H1 (cell line): ENCODE data around the gene ITLN1. TPM values are rescaled to one million over a fixed set of nuclear protein-coding genes. Genes with fewer than 3 reads are reported as not detected.

Source experiments
- CTCF ChIA-PET: fragments of 300-600 bp; sonication (Branson Sonifier 250); formaldehyde crosslinking; loops from one replicate; lab custom pipeline; 2021; ENCODE audit not compliant: partially characterized antibody; lab: Charles Lee
- POLR2A ChIA-PET: fragments of 300-600 bp; sonication (Branson Sonifier 250); formaldehyde crosslinking; loops from one replicate; lab custom pipeline; 2021; ENCODE audit warnings: inconsistent platforms; ENCODE audit not compliant: partially characterized antibody; lab: Charles Lee
- DNase-seq, 2 experiments: peaks; one replicate each; pipeline versions ENCODE4 v3.0.0 to v3.0.0-alpha.2; 2010 to 2022; ENCODE audit warnings: low spot score in 2 of 2, low read depth in 1 of 2, mixed read lengths in 1 of 2
- FAIRE-seq: peaks from 2 replicates; lab custom pipeline; 2011; peaks lifted over from hg19 to GRCh38; lab: Jason Lieb, UNC
- H2AFZ ChIP-seq: 2 replicates; pipeline ENCODE4 v1.8.1; 2012; ENCODE audit warnings: low read length, inconsistent platforms
- H2AK5ac ChIP-seq: 2 replicates; pipeline ENCODE4 v1.6.1; 2013; ENCODE audit warnings: low read depth, low read length
- H2BK120ac ChIP-seq: replicated peaks from 2 replicates; pipeline ENCODE3; 2013; ENCODE audit warnings: low read depth, low read length, inconsistent platforms
- H2BK12ac ChIP-seq: 2 replicates; pipeline ENCODE4 v1.6.1; 2013; ENCODE audit warnings: low read depth, low read length
- H2BK15ac ChIP-seq: 2 replicates; pipeline ENCODE4 v1.6.1; 2013; ENCODE audit warnings: low read length
- H2BK20ac ChIP-seq: 2 replicates; pipeline ENCODE4 v1.6.1; 2013; ENCODE audit warnings: low read length
- H2BK5ac ChIP-seq: 2 replicates; pipeline ENCODE4 v1.6.1; 2013; ENCODE audit warnings: low read depth, low read length
- H3K14ac ChIP-seq: 2 replicates; pipeline ENCODE4 v1.6.1; 2013; ENCODE audit warnings: inconsistent platforms; ENCODE audit not compliant: insufficient read length
- H3K18ac ChIP-seq: 2 replicates; pipeline ENCODE4 v1.6.1; 2013; ENCODE audit warnings: low read length; ENCODE audit errors: extremely low read depth
- H3K23ac ChIP-seq: 2 replicates; pipeline ENCODE4 v1.6.1; 2013; ENCODE audit warnings: inconsistent platforms; ENCODE audit not compliant: insufficient read length
- H3K23me2 ChIP-seq: 2 replicates; pipeline ENCODE4 v1.6.1; 2013; ENCODE audit warnings: low read depth, low read length
- H3K27ac ChIP-seq: 2 replicates; pipeline ENCODE4 v1.6.1; 2011; ENCODE audit warnings: low read depth, low read length, inconsistent platforms
- H3K27me3 ChIP-seq, 4 experiments: replicated peaks in 1 of 4; 1 replicate in 1 of 4; 2 replicates in 3 of 4; pipeline versions ENCODE4 v1.6.1 to v1.8.1; 2011 to 2013; ENCODE audit warnings: low read length in 3 of 4, mild to moderate bottlenecking in 3 of 4, inconsistent platforms in 2 of 4, mixed read lengths in 2 of 4, moderate library complexity in 1 of 4; ENCODE audit not compliant: control insufficient read depth in 3 of 4, insufficient read depth in 3 of 4; ENCODE audit errors: extremely low read depth in 1 of 4
- H3K36me3 ChIP-seq, 4 experiments: 2 replicates each; pipeline versions ENCODE4 v1.6.1 to v1.8.1; 2011 to 2013; ENCODE audit warnings: mild to moderate bottlenecking in 4 of 4, low read length in 3 of 4, moderate library complexity in 2 of 4, control low read depth in 1 of 4, inconsistent platforms in 1 of 4; ENCODE audit not compliant: insufficient read depth in 4 of 4, control insufficient read depth in 2 of 4
- H3K4ac ChIP-seq: replicated peaks from 2 replicates; pipeline ENCODE3; 2013; ENCODE audit warnings: low read length, low read depth, mixed read lengths, inconsistent platforms; ENCODE audit not compliant: insufficient read length
- H3K4me1 ChIP-seq, 4 experiments: replicated peaks in 1 of 4; 1 replicate in 1 of 4; 2 replicates in 3 of 4; pipeline versions ENCODE4 v1.6.1 to v1.8.1; 2011 to 2013; ENCODE audit warnings: low read length in 3 of 4, inconsistent platforms in 2 of 4, mixed read lengths in 1 of 4; ENCODE audit not compliant: insufficient read depth in 4 of 4, control insufficient read depth in 3 of 4
- H3K4me2 ChIP-seq, 2 experiments: 2 replicates each; pipeline versions ENCODE4 v1.6.1 to v1.8.1; 2011 to 2013; ENCODE audit warnings: low read depth in 2 of 2, low read length in 2 of 2, control low read depth in 1 of 2, inconsistent platforms in 1 of 2, mild to moderate bottlenecking in 1 of 2; ENCODE audit not compliant: insufficient read depth in 1 of 2
- H3K4me3 ChIP-seq, 4 experiments: fragments of 200-600, 300-600 bp in 1 of 4; sonication (generic), shearing (Covaris generic), sonication (Bioruptor Twin) in 1 of 4; 2 replicates each; pipeline versions ENCODE4 v1.5.1 to v1.8.1; 2011 to 2016; ENCODE audit warnings: low read length in 4 of 4, low read depth in 3 of 4, control low read depth in 2 of 4, inconsistent platforms in 2 of 4, mild to moderate bottlenecking in 2 of 4, mixed read lengths in 1 of 4, moderate library complexity in 1 of 4; ENCODE audit not compliant: insufficient read depth in 2 of 4; ENCODE audit errors: extremely low read depth in 1 of 4
- H3K56ac ChIP-seq: replicated peaks from 2 replicates; pipeline ENCODE3; 2013; ENCODE audit warnings: low read depth, mild to moderate bottlenecking, mixed read lengths, low read length, inconsistent platforms; ENCODE audit not compliant: insufficient read length
- H3K79me1 ChIP-seq: 2 replicates; pipeline ENCODE4 v1.6.1; 2013; ENCODE audit warnings: low read depth, low read length, control low read depth
- H3K79me2 ChIP-seq, 2 experiments: 2 replicates each; pipeline versions ENCODE4 v1.6.1 to v1.8.1; 2012 to 2013; ENCODE audit warnings: low read length in 2 of 2, mild to moderate bottlenecking in 2 of 2, inconsistent platforms in 1 of 2; ENCODE audit not compliant: insufficient read depth in 2 of 2, control insufficient read depth in 1 of 2
- H3K9ac ChIP-seq, 4 experiments: replicated peaks in 1 of 4; 1 replicate in 1 of 4; 2 replicates in 3 of 4; pipeline versions ENCODE4 v1.6.1 to v1.8.1; 2011 to 2013; ENCODE audit warnings: low read depth in 3 of 4, low read length in 3 of 4, control low read depth in 2 of 4, mild to moderate bottlenecking in 2 of 4, moderate library complexity in 2 of 4, inconsistent platforms in 1 of 4; ENCODE audit errors: extremely low read depth in 1 of 4
- H3K9me3 ChIP-seq, 2 experiments: 2 replicates each; pipeline versions ENCODE4 v1.6.1 to v1.8.1; 2012 to 2013; ENCODE audit warnings: mild to moderate bottlenecking in 2 of 2, moderate library complexity in 2 of 2, control low read depth in 1 of 2, inconsistent platforms in 1 of 2, low read depth in 1 of 2, low read length in 1 of 2, mixed read lengths in 1 of 2; ENCODE audit not compliant: insufficient read depth in 2 of 2
- H4K20me1 ChIP-seq, 2 experiments: replicated peaks in 1 of 2; 2 replicates each; pipeline versions ENCODE3 to v1.8.1; 2011 to 2013; ENCODE audit warnings: inconsistent platforms in 2 of 2, low read length in 2 of 2, mild to moderate bottlenecking in 1 of 2; ENCODE audit not compliant: insufficient read depth in 2 of 2, control insufficient read depth in 1 of 2
- H4K5ac ChIP-seq: 2 replicates; pipeline ENCODE4 v1.6.1; 2013; ENCODE audit warnings: low read length, low read depth, mixed read lengths, inconsistent platforms; ENCODE audit not compliant: insufficient read length
- H4K8ac ChIP-seq: 2 replicates; pipeline ENCODE4 v1.8.0; 2013; ENCODE audit warnings: mild to moderate bottlenecking, moderate library complexity, low read length, inconsistent platforms; ENCODE audit not compliant: insufficient read depth; ENCODE audit errors: extremely low read depth
- H4K91ac ChIP-seq: replicated peaks from 2 replicates; pipeline ENCODE3; 2013; ENCODE audit warnings: low read length, mixed read lengths, inconsistent platforms; ENCODE audit not compliant: insufficient read length
- ATF3 ChIP-seq: IDR thresholded peaks from 2 replicates; pipeline ENCODE4 v1.6.1; 2011; ENCODE audit warnings: low read depth, mild to moderate bottlenecking, low read length; ENCODE audit not compliant: insufficient read depth
- BCL11A ChIP-seq, 2 experiments: IDR thresholded peaks; one replicate each; pipeline ENCODE4 v1.6.1; 2011; ENCODE audit warnings: low read depth in 2 of 2, low read length in 2 of 2, mild to moderate bottlenecking in 2 of 2
- EZH2 ChIP-seq: fragments of 200-600 bp; sonication (generic); IDR thresholded peaks from 2 replicates; pipeline ENCODE4 v1.7.1; 2012; ENCODE audit warnings: low read depth, mild to moderate bottlenecking, moderate library complexity, low read length, inconsistent platforms; ENCODE audit not compliant: severe bottlenecking
- JUND ChIP-seq: IDR thresholded peaks from 2 replicates; pipeline ENCODE4 v1.6.1; 2011; ENCODE audit warnings: mild to moderate bottlenecking, improper control_type of control experiment, low read length
- NRF1 ChIP-seq: IDR thresholded peaks from 2 replicates; pipeline ENCODE4 v1.6.1; 2011; ENCODE audit warnings: mild to moderate bottlenecking, low read depth, low read length, improper control_type of control experiment
- RBBP5 ChIP-seq: IDR thresholded peaks from 2 replicates; pipeline ENCODE4 v1.7.1; 2012; ENCODE audit warnings: low read depth, mild to moderate bottlenecking, inconsistent platforms, low read length, moderate library complexity, borderline replicate concordance
- WGBS, 2 experiments: shearing (Covaris generic) in 1 of 2; methylation state at CpG; one replicate each; pipeline versions ENCODE4 v1.1.6 to v1.1.7; 2013 to 2015; ENCODE audit warnings: low lambda C conversion rate in 2 of 2, mixed read lengths in 2 of 2, inconsistent platforms in 1 of 2, low coverage in 1 of 2, missing lambda C conversion rate in 1 of 2; ENCODE audit not compliant: insufficient replicate concordance in 2 of 2, insufficient coverage in 1 of 2, insufficient read length in 1 of 2; ENCODE audit errors: extremely low coverage in 1 of 2, missing lambda C conversion rate in 1 of 2; 5-methylcytosine and 5-hydroxymethylcytosine counted together
- polyA plus RNA-seq, 7 experiments: library from polyadenylated mRNA; depleted of rRNA in 3 of 7; stranded (reverse) in 5 of 7; unstranded in 2 of 7; fragments of >200 nt in 5 of 7; fragments of 200-250 nt in 2 of 7; gene quantifications; 1 replicate in 5 of 7; 2 replicates in 1 of 7; 4 replicates in 1 of 7; pipeline versions ENCODE4 v1.2.1 to v1.2.3, GENCODE V29; 2011 to 2013; ENCODE audit warnings: missing spikeins in 2 of 7, mixed read lengths in 2 of 7
- total RNA-seq: library from RNA; stranded (reverse); fragmentation: NEBNext Ultra II Directional; extraction: Animal tissue kit (Norgen Biotek cat#: 25700); gene quantifications from 2 replicates; pipeline ENCODE4 v1.2.1, GENCODE V29; 2021

Gene ITLN1
- total and polyA plus RNA-seq, 2 of the 8 experiments (the other 6 are each of a cell fraction or from before 2014, with no cell fraction given): not detected

- no peaks in the 10 kb centered on the region; the same call in 1 of the 2 replicates for H3K79me1 ChIP-seq
- TF ChIP-seq NRF1: no peak
- no peak for TF ChIP-seq JUND
- TF ChIP-seq BCL11A (IDR thresholded peaks at IDR 0.05; ENCODE audit: low read depth in 2 of 2, low read length in 2 of 2): no peak
- TF ChIP-seq RBBP5: no peak
- no peak for TF ChIP-seq ATF3
- TF ChIP-seq EZH2: no peak
- TF ChIP-seq, all 59 proteins: peak for 0
- Histone ChIP-seq H3K27me3 (no peaks in the 10 kb centered on the region), H4K91ac (no peak overlapping the region), H2AK5ac (no peak overlapping the region), H3K23ac (no peak overlapping the region), H3K4me2 (no peak overlapping the region), H3K9me3 (no peaks in the 10 kb centered on the region), H3K36me3 (no peaks in the 10 kb centered on the region), H3K18ac (no peak overlapping the region), H3K14ac (no peak overlapping the region), H3K79me2 (no peaks in the 10 kb centered on the region), H4K20me1 (no peaks in the 10 kb centered on the region), H2BK5ac (no peak overlapping the region), H3K9ac (no peak overlapping the region), H2BK20ac (no peak overlapping the region), H3K4ac (no peak overlapping the region), H2AFZ (no peak overlapping the region), H3K23me2 (no peaks in the 10 kb centered on the region), H2BK12ac (no peak overlapping the region), H4K8ac (no peak overlapping the region), H2BK15ac (no peak overlapping the region), H3K27ac (no peak overlapping the region), H4K5ac (no peak overlapping the region), H3K4me1 (no peaks in the 10 kb centered on the region), H3K4me3 (no peak overlapping the region), H3K56ac (no peak overlapping the region), H2BK120ac (no peak overlapping the region)
- WGBS, 2 experiments: 90% methylated on average over 8 of the region's 8 CpGs; no CpG with 5 or more reads in 1 of the 2 experiments
- FAIRE-seq (no peak), DNase-seq (no peak)
- CTCF ChIA-PET: interaction anchor here (0.8 to 1.4 kb wide), 10 partner anchors 8 to 232 kb away, joined by 3 to 4 read pairs (median 3); no protein-coding TSS in a partner anchor
- POLR2A ChIA-PET: no interaction called here
Measured at GRCh38 chr1:160850993-160851392, 34.0 kb downstream of the ITLN1 start.
